ENCODE results near the gene GABRG3.

Gene GABRG3

GRCh38 chr15:27065785-27066184, 94.8 kb downstream of the GABRG3 start:
- DNase-seq = no peak

DNA sequence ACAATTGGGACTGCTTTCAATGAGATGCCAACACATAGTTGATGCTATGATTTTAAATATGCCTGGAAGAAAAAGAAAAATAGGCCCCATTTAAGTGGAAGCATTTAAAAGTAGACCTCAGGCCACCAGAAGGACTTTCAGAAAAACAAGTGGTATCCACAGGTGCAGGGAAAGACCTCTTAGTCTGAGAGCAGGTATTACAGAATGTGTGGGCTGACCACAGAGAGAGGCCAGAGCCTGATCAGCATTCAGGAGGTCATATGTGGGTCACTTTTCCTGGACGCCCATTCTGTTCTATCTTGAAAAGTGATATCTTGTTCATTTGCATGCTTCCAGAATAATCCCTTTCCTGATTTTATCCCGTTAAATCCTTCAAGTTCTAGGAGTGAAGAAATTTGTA, 95.5 kb downstream of the GABRG3 start:
- DNase-seq = no peak

GRCh38 chr15:27067175-27067574, 96.2 kb downstream of the GABRG3 start:
- no peak for DNase-seq

GRCh38 chr15:27070841-27071240, 99.9 kb downstream of the GABRG3 start:
- no peak for DNase-seq

GRCh38 chr15:27074179-27074578, 103.2 kb downstream of the GABRG3 start:
- DNase-seq = no peak

- DNase-seq = no peak
These were observed 106.8 kb downstream of the GABRG3 start for GRCh38 chr15:27077790-27078189.

DNA sequence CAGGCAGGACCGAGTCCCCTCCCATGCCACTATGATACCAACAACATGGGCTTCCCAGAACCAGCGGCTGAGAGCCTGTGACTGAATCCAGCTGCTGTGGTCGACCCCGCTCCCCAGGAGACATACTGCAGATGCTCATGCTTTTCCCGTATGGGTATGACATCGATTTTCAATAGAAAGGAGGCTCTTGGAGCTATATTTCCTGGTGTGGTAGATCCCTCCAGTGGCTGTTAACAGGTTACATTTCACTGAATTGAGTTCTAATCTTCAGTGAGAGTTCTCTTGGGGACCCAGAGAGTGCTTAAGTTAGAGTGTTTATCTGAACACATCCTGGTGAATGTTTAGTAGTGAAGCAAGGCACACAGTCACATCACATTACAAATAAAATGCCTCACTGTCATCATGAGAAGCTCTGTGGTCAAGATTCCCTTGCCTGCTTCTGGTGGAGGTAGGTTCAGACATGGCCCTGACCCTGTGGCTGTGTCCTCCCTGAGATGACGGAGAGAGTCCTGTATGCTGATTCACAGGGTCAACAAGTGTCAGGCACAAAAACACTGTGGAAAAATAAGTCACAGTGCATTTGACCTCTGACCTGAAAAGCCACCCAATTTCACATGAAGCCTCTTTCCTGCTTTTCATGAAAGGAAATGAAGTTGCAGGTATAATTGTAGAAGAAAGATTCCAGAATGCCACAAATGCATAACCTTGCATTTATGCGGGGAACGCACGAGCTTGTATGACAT, 110.9 kb downstream of the GABRG3 start:
- no peak for DNase-seq

DNA sequence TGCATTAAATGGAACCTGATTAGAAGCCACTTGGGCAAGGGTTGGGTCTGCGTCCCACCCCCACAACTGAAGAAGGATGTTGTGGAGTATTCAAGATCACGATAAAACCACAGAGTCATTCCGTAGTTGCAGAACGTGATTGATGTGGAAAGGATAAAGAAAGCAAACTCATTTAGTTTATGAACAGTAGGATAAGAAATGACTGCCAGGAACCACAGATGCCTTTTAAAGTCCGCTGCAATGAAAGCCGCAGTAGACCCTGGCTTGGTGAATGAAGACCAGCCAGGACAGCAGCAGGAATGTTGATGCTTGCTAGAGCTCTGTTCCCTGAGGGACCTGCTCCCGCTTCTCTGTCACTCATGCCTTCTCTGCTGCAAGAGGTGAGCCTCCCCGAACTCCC, 111.5 kb downstream of the GABRG3 start:
- no peak for DNase-seq

DNA sequence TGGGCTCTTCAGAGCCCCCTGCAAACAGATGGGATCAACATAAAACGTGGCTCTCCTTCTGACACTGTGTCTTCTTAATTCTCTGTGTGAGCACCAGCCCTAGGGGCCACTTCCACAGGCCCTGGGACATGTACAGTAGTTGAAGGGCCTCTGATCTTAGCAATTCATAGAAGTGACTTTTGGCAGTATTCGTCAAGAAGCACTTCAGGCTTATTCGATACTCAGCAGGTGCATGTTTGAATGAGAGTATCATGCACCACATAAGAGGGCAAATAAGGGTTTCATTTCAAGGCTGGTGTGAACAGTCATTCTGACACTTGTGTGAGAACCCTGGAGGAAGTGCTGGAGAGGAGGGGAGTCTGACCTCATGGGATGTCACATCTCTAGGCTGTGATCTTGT, 113.9 kb downstream of the GABRG3 start:
- no peak for DNase-seq

DNA sequence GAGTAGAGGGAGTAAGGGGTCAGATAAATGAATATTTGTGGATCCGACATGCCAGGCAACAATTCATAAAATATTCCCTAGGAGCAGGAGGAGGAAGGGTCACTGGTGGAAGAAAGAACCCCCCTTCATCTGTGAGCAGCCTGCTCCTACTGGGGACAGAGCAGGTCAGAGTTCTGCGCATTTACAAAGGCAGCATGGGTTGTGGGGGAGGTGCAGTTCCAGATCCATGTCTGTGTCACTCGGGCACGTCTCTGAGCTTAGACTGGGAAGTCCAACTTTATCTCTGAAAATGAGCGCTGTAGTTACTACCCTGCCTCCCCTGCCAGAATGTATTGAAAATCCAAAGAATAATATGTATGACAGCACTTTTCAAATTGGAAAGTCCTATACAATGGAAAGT, 115.2 kb downstream of the GABRG3 start:
- no peak for DNase-seq

DNA sequence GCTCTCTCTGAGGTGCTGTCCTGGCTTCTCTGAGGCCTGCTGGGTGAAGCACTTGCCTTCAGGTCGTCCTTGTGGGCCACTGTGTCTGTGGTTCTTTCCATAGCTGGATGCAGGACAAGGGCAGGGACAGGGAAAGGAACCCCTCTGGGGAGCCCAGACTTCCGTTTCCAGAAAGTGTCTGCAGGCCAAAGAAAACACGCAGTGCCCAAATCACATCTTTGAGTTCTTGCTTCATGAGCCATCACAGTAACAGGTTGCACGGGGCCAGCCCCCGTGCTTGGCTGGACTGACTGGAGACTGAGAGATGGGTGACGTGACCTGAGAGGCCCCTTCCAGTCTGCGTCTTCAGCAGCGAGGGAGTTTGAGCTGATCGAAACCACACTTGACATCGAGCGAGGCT, 115.8 kb downstream of the GABRG3 start:
- DNase-seq = no peak

DNA sequence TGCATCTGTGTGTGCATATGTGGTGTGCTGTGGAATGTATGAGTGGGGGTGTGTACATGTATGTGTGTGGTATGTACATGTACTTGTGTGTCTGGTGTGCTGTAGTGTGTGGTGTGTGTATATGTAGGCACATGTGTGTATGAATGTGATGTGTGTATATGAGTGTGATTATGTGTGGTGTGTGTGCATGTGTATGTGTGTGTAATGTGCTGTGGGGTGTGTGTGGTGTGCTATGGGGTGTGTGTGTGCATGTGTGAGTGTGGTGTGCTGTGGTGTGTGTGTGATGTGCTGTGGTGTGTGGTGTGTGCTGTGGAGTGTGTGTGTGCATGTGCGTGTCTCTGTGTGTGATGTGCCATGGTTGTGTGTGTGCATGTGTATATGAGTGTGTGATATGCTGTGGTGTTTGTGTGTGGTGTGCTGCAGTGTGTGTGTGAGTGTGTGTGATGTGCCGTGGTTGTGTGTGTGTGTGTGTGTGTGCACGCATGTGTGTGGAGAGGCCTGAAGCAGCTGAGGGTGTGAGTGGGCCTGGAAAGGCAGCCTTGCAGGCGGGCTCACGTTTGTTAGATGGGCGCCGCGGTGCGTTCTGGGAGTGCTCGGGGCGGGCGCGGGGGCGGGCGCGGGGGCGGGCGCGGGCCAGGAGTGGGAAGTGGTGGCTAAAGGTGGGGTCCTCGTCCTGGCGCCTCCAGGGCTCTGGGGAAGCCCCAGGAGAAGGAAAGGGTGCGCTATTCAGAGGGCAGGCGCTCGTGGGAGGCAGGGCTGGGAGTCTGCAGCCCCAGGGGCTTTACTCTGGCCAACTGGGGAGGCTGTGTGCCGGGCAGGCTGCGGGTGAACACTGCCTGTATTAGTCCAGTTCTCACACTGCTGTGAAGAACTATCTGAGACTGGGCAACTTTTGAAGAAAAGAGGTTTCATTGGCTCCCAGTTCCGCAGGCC, 116.9 kb downstream of the GABRG3 start:
- DNase-seq = no peak

- DNase-seq = no peak
These were observed 117.7 kb downstream of the GABRG3 start for GRCh38 chr15:27088584-27089232.

- DNase-seq = no peak
These were observed 118.2 kb downstream of the GABRG3 start for GRCh38 chr15:27089233-27089586.

DNA sequence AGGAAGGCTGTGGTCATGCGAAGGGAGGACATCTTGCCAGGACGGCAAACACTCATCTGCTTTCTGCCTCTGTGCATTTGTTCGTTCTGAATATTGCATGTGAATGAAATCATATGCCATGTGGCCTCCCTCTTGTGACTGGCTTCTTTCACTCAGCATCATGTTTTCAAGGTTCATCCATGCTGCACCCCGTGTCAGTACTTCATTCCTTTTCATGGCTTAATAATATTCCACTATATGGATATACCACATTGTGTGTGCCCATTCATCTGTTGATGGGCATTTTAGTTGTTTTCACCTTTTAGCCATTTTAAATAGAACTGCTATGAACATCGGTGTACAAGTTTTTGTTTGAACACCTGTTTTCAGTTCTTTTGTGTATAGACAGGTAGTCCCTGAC, 118.7 kb downstream of the GABRG3 start:
- DNase-seq = no peak

GRCh38 chr15:27091270-27091940, 120.4 kb downstream of the GABRG3 start:
- DNase-seq = no peak

DNA sequence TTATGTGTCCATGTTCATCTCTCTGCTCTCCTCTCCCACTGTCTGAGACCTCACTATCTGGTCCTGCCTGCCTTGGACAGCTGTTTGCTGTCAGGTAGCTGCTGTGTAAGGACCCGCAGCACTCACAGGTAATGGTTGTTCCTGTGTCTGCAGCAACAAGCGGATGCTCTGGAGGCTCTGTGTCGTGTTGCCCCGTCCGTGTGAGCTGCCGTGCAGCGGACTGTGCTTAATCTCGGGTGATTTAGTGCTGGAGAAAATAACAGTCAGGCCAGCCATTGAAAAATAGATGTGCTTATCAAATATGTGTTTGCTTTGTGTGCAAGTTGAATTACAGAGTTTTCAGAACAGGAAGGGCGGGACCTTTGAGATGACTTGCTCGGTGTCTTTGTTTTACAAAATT, 121.4 kb downstream of the GABRG3 start:
- DNase-seq = no peak

- DNase-seq = no peak
These were observed 123.3 kb downstream of the GABRG3 start for GRCh38 chr15:27094235-27094634.

DNA sequence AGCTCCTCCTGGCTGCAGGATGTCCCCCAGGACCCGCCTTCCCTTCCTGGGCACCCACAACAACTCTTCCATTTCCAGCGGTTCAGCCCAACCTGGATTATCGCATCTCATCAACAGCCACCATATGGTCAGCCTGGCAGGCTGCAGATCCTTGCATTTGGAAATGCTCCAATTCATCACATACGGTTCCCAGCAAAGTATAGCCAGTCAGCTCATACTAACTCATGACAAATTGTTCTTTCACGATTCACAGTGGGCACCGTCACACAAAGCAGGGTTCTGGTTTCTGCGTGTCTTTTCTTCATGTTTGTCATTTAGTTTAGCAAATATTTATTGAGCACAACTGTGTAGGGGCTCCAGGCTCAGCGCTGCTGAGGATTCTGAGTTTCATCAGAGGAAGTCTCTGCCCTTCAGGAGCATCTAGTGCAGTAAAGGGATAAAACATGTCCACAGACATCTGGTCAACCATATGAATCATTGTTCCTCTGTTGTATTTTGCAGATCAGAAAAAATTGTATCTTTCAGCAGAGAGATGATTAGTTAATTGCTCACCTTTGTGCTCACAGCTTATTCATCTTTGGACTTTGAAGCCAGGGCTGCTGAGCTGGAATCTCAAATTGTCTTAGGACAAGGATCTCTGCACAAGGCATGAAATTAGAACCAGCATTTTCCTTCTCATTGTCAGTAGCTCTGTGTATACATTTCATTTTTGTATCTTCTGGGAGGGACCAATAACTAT, 125.1 kb downstream of the GABRG3 start:
- DNase-seq = no peak

DNA sequence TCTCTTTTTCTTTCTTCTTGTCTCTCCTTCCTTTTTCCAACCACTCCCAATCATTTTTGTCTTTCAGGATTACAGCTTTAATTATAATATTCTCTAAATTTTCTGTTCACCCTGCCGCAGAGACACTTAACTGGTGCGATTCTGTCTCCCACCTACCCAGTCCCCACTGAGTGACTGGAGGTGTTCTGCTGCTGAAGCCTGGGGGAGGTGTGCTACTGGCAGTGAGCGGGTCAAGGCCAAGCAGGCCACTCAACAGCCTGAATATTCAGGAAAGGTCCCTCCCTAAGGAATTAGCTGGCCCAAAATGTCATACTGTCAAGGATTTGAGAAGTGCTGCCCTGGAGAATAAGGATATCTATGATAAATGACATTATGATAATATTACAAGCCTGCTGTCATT, 126.5 kb downstream of the GABRG3 start:
- no peak for DNase-seq

GRCh38 chr15:27101982-27102381, 131.0 kb downstream of the GABRG3 start:
- no peak for DNase-seq

- no peak for DNase-seq
These were observed 140.3 kb downstream of the GABRG3 start for GRCh38 chr15:27111323-27111722.
